HepG2 (cell line): ENCODE measurements around the gene ARAP1. TPM values are rescaled to one million over a fixed set of nuclear protein-coding genes. Genes with fewer than 3 reads are reported as not detected.

Experiments
- ARID5B ChIP-seq: IDR thresholded peaks from 2 replicates; pipeline ENCODE4 v1.4.0; 2020; ENCODE audit warnings: mild to moderate bottlenecking, missing genetic modification reagents
- ATF7 ChIP-seq, 2 experiments: fragments of 450-650 bp in 1 of 2; sonication (generic) in 1 of 2; formaldehyde crosslinking in 1 of 2; IDR thresholded peaks; 2 replicates each; pipeline versions ENCODE4 v1.4.0 to v1.6.1; 2016 to 2020; ENCODE audit warnings: antibody characterized with exemption in 1 of 2, mild to moderate bottlenecking in 1 of 2, missing genetic modification reagents in 1 of 2
- FOXK1 ChIP-seq: sonication (generic); formaldehyde crosslinking; IDR thresholded peaks from 2 replicates; pipeline ENCODE4 v1.4.0; 2020; ENCODE audit warnings: low read depth, missing genetic modification reagents, borderline replicate concordance
- FOXM1 ChIP-seq: sonication (generic); formaldehyde crosslinking; IDR thresholded peaks from 2 replicates; pipeline ENCODE4 v1.5.0; 2020; ENCODE audit warnings: missing genetic modification reagents
- HES4 ChIP-seq: sonication (generic); formaldehyde crosslinking; IDR thresholded peaks from 2 replicates; pipeline ENCODE4 v1.9.0; 2021; ENCODE audit warnings: mild to moderate bottlenecking, missing genetic modification reagents, borderline replicate concordance
- HNF1B ChIP-seq: sonication (generic); formaldehyde crosslinking; IDR thresholded peaks from 2 replicates; pipeline ENCODE4 v1.5.1; 2020; ENCODE audit warnings: mild to moderate bottlenecking, moderate library complexity, missing genetic modification reagents
- KDM5A ChIP-seq: fragments of 200-600 bp; sonication (generic); IDR thresholded peaks from 2 replicates; pipeline ENCODE4 v1.7.0; 2018; ENCODE audit warnings: antibody characterized with exemption, mild to moderate bottlenecking, low read length, borderline replicate concordance
- NR2C2 ChIP-seq: sonication (generic); formaldehyde crosslinking; IDR thresholded peaks from 2 replicates; pipeline ENCODE4 v1.4.0; 2020; ENCODE audit warnings: missing genetic modification reagents, mild to moderate bottlenecking, moderate library complexity, borderline replicate concordance
- POLR2A ChIP-seq, 2 experiments: IDR thresholded peaks; 2 replicates each; pipeline ENCODE4 v1.6.1; 2011; ENCODE audit warnings: low read depth in 2 of 2, low read length in 2 of 2, mild to moderate bottlenecking in 1 of 2, moderate library complexity in 1 of 2; ENCODE audit not compliant: insufficient read depth in 1 of 2
- PPARG ChIP-seq: conservative IDR thresholded peaks from 2 replicates; pipeline ENCODE4 v1.6.1; 2016; ENCODE audit warnings: missing biosample characterization, missing genetic modification reagents
- RFX5 ChIP-seq: IDR thresholded peaks from 2 replicates; pipeline ENCODE4 v1.6.1; 2011; ENCODE audit warnings: low read depth, low read length, improper control_type of control experiment
- SP1 ChIP-seq, 2 experiments: fragments of 450-650 bp in 1 of 2; sonication (generic) in 1 of 2; formaldehyde crosslinking in 1 of 2; IDR thresholded peaks; 2 replicates each; pipeline versions ENCODE4 v1.4.0 to v1.6.1; 2016 to 2020; ENCODE audit warnings: missing genetic modification reagents in 1 of 2
- ZNF160 ChIP-seq: sonication (generic); formaldehyde crosslinking; IDR thresholded peaks from 2 replicates; pipeline ENCODE4 v1.8.0; 2022; ENCODE audit warnings: mild to moderate bottlenecking, inconsistent platforms, missing genetic modification reagents
- ZNF20 ChIP-seq: sonication (generic); formaldehyde crosslinking; IDR thresholded peaks from 2 replicates; pipeline ENCODE4 v1.4.0; 2020; ENCODE audit warnings: mild to moderate bottlenecking, moderate library complexity, missing genetic modification reagents
- ZNF557 ChIP-seq: sonication (generic); formaldehyde crosslinking; IDR thresholded peaks from 2 replicates; pipeline ENCODE4 v1.4.0; 2020; ENCODE audit warnings: missing genetic modification reagents
- ZNF609 ChIP-seq: sonication (generic); formaldehyde crosslinking; IDR thresholded peaks from 2 replicates; pipeline ENCODE4 v1.4.0; 2020; ENCODE audit warnings: mild to moderate bottlenecking, missing genetic modification reagents, borderline replicate concordance
- ZNF644 ChIP-seq: IDR thresholded peaks from 2 replicates; pipeline ENCODE4 v1.6.1; 2016; ENCODE audit warnings: low read depth
- polyA plus RNA-seq, 8 experiments: library from polyadenylated mRNA; depleted of rRNA in 3 of 8; stranded (reverse) in 7 of 8; unstranded in 1 of 8; fragments of >200 nt; fragmentation: Illumina TruSeq in 4 of 8; extraction: Trizol in 4 of 8; gene quantifications; 2 replicates each; pipeline versions ENCODE4 v1.2.1 to v1.2.3, GENCODE V29; 2011 to 2016; ENCODE audit warnings: low read depth in 4 of 8, missing spikeins in 1 of 8, mixed read lengths in 1 of 8; ENCODE audit not compliant: insufficient read depth in 1 of 8
- total RNA-seq, 5 experiments: library from RNA; depleted of rRNA; stranded (reverse); fragments of >200 nt; fragmentation: Illumina TruSeq; extraction: Trizol; gene quantifications; 2 replicates each; pipeline ENCODE4 v1.2.3, GENCODE V29; 2016; ENCODE audit warnings: low read depth in 1 of 5

Gene ARAP1
- total and polyA plus RNA-seq, 2 of the 13 experiments (the other 11 are each of a cell fraction or from before 2014, with no cell fraction given), result 43.2 to 55.5 TPM

GRCh38 chr11:72777755-72778278 is 25.6 kb upstream of the ARAP1 start (continued):
- TF ChIP-seq FOXM1 (CRISPR knock-in tag), result no peak
- no peak for TF ChIP-seq ZNF20 (CRISPR knock-in tag)
- TF ChIP-seq SP1 (IDR thresholded peaks at IDR 0.05), result no peak
- TF ChIP-seq SP1 (CRISPR knock-in tag; IDR thresholded peaks at IDR 0.05), result 0 out of 2 replicates have a peak, but pooled peaks have one; percentile 34
- TF ChIP-seq NR2C2, result peak; percentile 89
- TF ChIP-seq ZNF557, result no peak
- TF ChIP-seq HES4, result no peak
- no peak for TF ChIP-seq ATF7 (IDR thresholded peaks at IDR 0.05)
- peak; percentile 8; the same call in 1 of the 2 replicates for TF ChIP-seq ATF7 (CRISPR knock-in tag; IDR thresholded peaks at IDR 0.05)
- peak; percentile 51; the same call in 1 of the 2 replicates for TF ChIP-seq FOXK1 (CRISPR knock-in tag)
- peak; percentile 56 for TF ChIP-seq PPARG (CRISPR knock-in tag)
- TF ChIP-seq ZNF160 (CRISPR knock-in tag), result no peak
- TF ChIP-seq ZNF644, result peak; percentile 80
- TF ChIP-seq POLR2A (IDR thresholded peaks at IDR 0.05; ENCODE audit: insufficient read depth in 1 of 2, low read depth in 2 of 2, low read length in 2 of 2), result no peak
- no peak for TF ChIP-seq HNF1B (CRISPR knock-in tag)
- TF ChIP-seq ARID5B (CRISPR knock-in tag), result peak; percentile 82
- no peak for TF ChIP-seq ZNF609 (CRISPR knock-in tag)
- TF ChIP-seq RFX5, result no peak
- TF ChIP-seq KDM5A, result no peak
